Measurements from ENCODE around the gene MGAT1.
"Not testable (repeated sequence)": the region's sequence is repeated elsewhere in the genome, so short reads cannot be mapped to it uniquely, and the experiment has no call there.

Gene MGAT1

DNA sequence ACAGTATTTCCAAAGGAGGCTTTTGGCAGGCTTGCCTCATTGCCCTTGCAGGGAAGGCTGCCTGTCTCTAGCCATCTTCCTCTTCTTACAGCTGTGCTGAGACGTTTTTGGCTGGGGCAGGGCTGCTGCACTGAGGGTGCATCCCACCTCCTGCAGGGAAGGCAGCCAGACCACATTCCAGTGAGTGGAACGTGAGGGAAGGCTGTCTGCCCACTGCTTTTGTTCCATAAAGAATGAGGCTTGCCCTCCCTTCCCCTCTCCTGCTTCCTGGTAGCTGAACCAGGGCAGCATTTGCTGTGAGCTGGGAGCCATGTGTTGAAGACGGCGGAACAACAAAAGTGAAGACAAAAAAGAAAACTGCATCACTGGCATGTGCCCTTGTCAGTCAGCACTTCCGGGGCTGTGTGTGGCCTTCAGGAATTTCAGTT is 16.8 kb downstream of the MGAT1 start:
- H3K4me3 Mint-ChIP-seq: peak overlapping the region in 2 of 3 experiments; percentile 7 to 66
- TF ChIP-seq, protein P1, sequence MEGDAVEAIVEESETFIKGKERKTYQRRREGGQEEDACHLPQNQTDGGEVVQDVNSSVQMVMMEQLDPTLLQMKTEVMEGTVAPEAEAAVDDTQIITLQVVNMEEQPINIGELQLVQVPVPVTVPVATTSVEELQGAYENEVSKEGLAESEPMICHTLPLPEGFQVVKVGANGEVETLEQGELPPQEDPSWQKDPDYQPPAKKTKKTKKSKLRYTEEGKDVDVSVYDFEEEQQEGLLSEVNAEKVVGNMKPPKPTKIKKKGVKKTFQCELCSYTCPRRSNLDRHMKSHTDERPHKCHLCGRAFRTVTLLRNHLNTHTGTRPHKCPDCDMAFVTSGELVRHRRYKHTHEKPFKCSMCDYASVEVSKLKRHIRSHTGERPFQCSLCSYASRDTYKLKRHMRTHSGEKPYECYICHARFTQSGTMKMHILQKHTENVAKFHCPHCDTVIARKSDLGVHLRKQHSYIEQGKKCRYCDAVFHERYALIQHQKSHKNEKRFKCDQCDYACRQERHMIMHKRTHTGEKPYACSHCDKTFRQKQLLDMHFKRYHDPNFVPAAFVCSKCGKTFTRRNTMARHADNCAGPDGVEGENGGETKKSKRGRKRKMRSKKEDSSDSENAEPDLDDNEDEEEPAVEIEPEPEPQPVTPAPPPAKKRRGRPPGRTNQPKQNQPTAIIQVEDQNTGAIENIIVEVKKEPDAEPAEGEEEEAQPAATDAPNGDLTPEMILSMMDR (IDR thresholded peaks at IDR 0.05; ENCODE audit: unreplicated experiment in 3 of 3): no peak
- H3K9me3 Mint-ChIP-seq: no peaks in the 10 kb centered on the region
- peaks cover 54% of the 10 kb centered on the region for H3K4me1 Mint-ChIP-seq
- peaks cover 10% of the 10 kb centered on the region for H3K36me3 Mint-ChIP-seq (ENCODE audit: low read depth)
- no peaks in the 10 kb centered on the region for H3K27me3 Mint-ChIP-seq (ENCODE audit: low read depth)
- peak overlapping the region; percentile 94 to 96 (median 96) for H3K27ac Mint-ChIP-seq

DNA sequence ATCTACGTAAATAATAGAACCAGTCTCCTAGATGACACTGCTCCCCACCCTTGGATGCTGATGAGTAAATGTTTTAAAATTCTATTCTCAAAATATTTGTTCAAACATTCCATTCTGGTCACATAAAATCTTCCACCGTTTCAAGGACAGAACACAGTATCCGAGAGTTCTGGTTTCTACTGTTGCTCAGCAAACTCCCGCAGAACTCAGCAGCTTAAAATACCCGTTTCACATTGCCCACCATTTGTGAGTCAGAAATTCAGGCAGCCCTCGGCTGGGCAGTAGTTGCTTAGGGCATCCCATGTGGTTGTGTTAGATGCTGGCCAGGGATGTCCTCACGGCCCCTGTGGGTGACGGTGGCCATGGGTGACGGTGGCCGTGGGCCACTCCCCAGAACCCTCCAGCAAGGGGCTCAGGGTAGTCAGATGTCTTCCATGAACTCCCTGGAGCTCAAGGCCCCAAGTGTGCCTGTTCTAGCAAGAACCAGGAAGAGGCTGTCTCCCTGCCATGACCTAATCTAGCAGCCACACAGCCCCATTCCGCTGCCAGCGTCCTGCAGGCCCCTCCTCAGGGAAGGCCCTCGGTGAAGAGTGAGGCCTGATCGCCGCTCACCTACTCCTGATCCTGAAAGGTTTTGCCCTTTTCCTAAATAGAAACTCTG is 17.4 kb downstream of the MGAT1 start:
- peaks cover 54% of the 10 kb centered on the region for H3K4me1 Mint-ChIP-seq
- H3K4me3 Mint-ChIP-seq: peak overlapping the region in 2 of 3 experiments; percentile 7 to 66
- H3K27me3 Mint-ChIP-seq (ENCODE audit: low read depth): no peaks in the 10 kb centered on the region
- TF ChIP-seq, protein P1 (IDR thresholded peaks at IDR 0.05; ENCODE audit: unreplicated experiment in 3 of 3): no peak
- peaks cover 7% of the 10 kb centered on the region for H3K36me3 Mint-ChIP-seq (ENCODE audit: low read depth)
- H3K27ac Mint-ChIP-seq: peak overlapping the region; percentile 94 to 96 (median 96)
- no peaks in the 10 kb centered on the region for H3K9me3 Mint-ChIP-seq

DNA sequence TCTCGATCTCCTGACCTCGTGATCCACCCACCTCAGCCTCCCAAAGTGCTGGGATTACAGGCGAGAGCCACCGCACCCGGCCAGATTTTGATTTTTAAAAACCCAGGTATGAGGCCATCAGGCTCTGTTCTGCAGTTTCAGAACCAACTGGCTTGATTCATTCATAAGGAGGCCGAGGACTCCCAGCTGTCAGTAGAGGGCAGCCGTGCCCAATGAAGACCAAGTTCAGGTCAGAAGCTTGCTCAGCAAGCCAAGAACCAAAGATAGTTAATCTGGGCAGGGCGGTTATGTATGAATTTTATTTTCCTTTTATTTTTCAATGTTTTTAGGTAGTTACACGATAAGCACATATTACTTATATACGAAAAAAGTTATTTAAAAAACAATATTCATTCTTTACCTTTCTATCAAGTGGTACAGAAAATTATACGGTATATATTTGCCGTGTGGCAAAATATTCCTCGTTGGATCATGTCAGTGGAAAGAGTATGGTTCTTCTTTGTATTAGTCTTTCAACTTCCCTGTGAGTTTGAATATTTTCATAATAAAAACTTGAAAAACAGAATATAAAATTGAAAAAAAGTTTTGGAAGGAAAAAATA is 18.0 kb downstream of the MGAT1 start:
- TF ChIP-seq, protein P1 (IDR thresholded peaks at IDR 0.05; ENCODE audit: unreplicated experiment in 3 of 3): peak; percentile 70 to 84 (median 73)
- peaks cover 54% of the 10 kb centered on the region for H3K4me1 Mint-ChIP-seq
- H3K36me3 Mint-ChIP-seq (ENCODE audit: low read depth): peaks cover under 1% of the 10 kb centered on the region
- no peaks in the 10 kb centered on the region for H3K27me3 Mint-ChIP-seq (ENCODE audit: low read depth)
- H3K4me3 Mint-ChIP-seq: peak overlapping the region in 1 of 3 experiments; percentile 19
- no peaks in the 10 kb centered on the region for H3K9me3 Mint-ChIP-seq
- H3K27ac Mint-ChIP-seq: peak overlapping the region; percentile 46 to 96 (median 71)

DNA sequence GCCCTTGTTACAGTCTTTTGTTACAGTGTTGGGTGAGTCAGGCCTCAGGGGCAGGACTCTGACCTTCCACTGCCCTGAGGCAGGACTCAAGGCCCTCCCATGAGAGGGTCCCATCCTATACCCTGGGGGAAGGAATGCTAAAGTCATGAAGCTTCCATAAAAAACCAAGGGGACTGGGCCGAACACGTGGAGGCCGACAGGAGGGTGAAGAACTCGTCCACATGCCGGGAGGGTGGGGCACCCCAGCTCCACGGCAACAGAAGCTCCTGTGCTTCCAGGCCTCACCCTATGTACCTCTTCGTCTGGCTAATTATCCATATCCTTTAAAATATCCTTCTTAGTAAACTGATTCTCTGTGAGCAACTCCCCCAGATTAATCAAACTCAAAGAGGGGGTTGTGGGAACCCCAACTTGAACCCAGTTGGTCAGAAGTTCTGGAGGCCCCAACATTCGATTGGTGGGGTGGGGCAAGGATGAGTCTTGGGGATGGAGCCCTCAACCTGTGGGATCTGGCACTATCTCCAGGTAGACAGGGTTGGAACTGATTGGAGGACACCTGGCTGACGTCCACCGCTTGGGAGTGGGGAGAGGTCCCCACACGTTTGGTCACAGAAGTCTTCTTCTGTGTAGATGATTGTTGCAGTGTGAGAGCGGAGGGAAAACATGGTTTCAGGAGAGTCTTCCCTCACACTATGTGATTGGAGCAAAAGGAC is 19.1 kb downstream of the MGAT1 start:
- H3K9me3 Mint-ChIP-seq: no peaks in the 10 kb centered on the region
- TF ChIP-seq, protein P1 (IDR thresholded peaks at IDR 0.05; ENCODE audit: unreplicated experiment in 3 of 3): no peak
- no peaks in the 10 kb centered on the region for H3K36me3 Mint-ChIP-seq (ENCODE audit: low read depth)
- H3K4me3 Mint-ChIP-seq: no peak overlapping the region
- H3K4me1 Mint-ChIP-seq: peaks cover 54% of the 10 kb centered on the region
- H3K27me3 Mint-ChIP-seq (ENCODE audit: low read depth): peaks cover 5% of the 10 kb centered on the region
- H3K27ac Mint-ChIP-seq: peak overlapping the region in 1 of 3 experiments; percentile 96

DNA sequence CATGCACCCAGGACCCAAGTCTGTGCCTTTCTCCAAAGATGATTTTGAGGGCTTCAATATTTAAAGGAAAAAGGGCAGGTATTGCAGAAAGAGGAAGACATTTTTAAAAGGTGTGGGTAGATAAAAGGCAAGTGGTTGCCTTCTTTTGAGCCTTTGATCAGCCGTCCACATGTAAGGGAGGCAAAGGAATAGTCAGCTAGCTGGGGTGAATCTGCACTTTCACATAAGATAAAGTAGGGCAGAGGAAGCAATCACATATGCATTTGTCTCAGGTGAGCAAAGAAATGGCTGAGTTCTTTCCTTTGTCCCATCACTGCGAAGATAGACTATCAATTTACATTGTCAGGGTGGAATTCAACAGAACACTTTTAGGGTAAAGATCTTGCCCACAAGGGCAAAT is 19.9 kb downstream of the MGAT1 start:
- TF ChIP-seq, protein P1 (IDR thresholded peaks at IDR 0.05; ENCODE audit: unreplicated experiment in 3 of 3): no peak
- H3K4me1 Mint-ChIP-seq: peaks cover 46% of the 10 kb centered on the region
- H3K27ac Mint-ChIP-seq: no peak overlapping the region
- H3K36me3 Mint-ChIP-seq (ENCODE audit: low read depth): no peaks in the 10 kb centered on the region
- H3K4me3 Mint-ChIP-seq: no peak overlapping the region
- H3K9me3 Mint-ChIP-seq: no peaks in the 10 kb centered on the region
- H3K27me3 Mint-ChIP-seq (ENCODE audit: low read depth): peaks cover 5% of the 10 kb centered on the region

DNA sequence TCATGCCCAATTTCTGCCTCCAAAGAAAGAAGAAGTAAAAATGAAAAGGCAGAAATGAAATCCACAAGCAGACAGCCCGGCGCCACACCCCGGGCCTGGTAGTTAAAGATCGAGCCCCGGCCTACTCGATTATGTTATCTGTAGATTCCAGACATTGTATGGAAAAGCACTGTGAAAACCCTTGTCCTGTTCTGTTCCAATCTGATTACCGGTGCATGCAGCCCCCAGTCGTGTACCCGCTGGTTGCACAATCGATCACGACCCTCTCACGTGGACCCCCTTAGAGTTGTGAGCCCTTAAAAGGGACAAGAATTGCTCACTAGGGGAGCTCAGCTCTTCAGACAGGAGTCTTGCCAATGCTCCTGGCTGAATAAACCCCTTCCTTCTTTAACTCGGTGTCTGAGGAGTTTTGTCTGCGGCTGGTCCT is 20.7 kb downstream of the MGAT1 start:
- not testable (repeated sequence) for H3K9me3 Mint-ChIP-seq; H3K36me3 Mint-ChIP-seq (ENCODE audit: low read depth); H3K27me3 Mint-ChIP-seq (ENCODE audit: low read depth); H3K4me3 Mint-ChIP-seq; H3K27ac Mint-ChIP-seq
- H3K4me1 Mint-ChIP-seq: peaks cover 38% of the 10 kb centered on the region
